H7 (cell line): ENCODE measurements around the gene SORL1-AS1.

Experiments used
- DNase-seq: peaks from one replicate; pipeline ENCODE4 v3.0.0; 2012
- H3K27me3 ChIP-seq: 2 replicates; pipeline ENCODE4 v1.6.0; 2011; ENCODE audit warnings: mild to moderate bottlenecking, low read length; ENCODE audit not compliant: control insufficient read depth, insufficient read depth
- H3K36me3 ChIP-seq: replicated peaks from 2 replicates; pipeline ENCODE4 v1.5.1; 2011; ENCODE audit warnings: low read length; ENCODE audit not compliant: control insufficient read depth, insufficient read depth
- H3K4me3 ChIP-seq: 2 replicates; pipeline ENCODE4 v1.5.1; 2011; ENCODE audit warnings: low read depth, mild to moderate bottlenecking, control low read depth, low read length, moderate library complexity; ENCODE audit not compliant: insufficient read depth

The SORL1-AS1 gene

GRCh38 chr11:121465709-121466062 lies 12.9 kb upstream of the SORL1-AS1 start:
- no peaks in the 10 kb centered on the region; the same call in 1 of the 2 replicates for H3K36me3 ChIP-seq
- no peak for DNase-seq
- no peak overlapping the region for H3K4me3 ChIP-seq
- no peaks in the 10 kb centered on the region for H3K27me3 ChIP-seq

- no peak for DNase-seq
- Histone ChIP-seq H3K4me3 (no peak overlapping the region), H3K27me3 (no peaks in the 10 kb centered on the region), H3K36me3 (no peaks in the 10 kb centered on the region)
Observed at GRCh38 chr11:121464352-121464946, 11.7 kb upstream of the SORL1-AS1 start.

GRCh38 chr11:121463689-121464335 lies 11.0 kb upstream of the SORL1-AS1 start:
- DNase-seq, result no peak
- Histone ChIP-seq H3K36me3 (no peaks in the 10 kb centered on the region), H3K4me3 (no peak overlapping the region), H3K27me3 (no peaks in the 10 kb centered on the region)

GRCh38 chr11:121461843-121462242 lies 9.1 kb upstream of the SORL1-AS1 start:
- no peak for DNase-seq
- H3K4me3 ChIP-seq, result no peak overlapping the region

GRCh38 chr11:121460941-121461514 lies 8.3 kb upstream of the SORL1-AS1 start:
- DNase-seq, result no peak
- H3K4me3 ChIP-seq, result no peak overlapping the region

More at GRCh38 chr11:121461843-121462242, 9.1 kb upstream of the SORL1-AS1 start:
- Histone ChIP-seq H3K36me3 (no peaks in the 10 kb centered on the region), H3K27me3 (no peaks in the 10 kb centered on the region)

GRCh38 chr11:121459413-121460017 lies 6.7 kb upstream of the SORL1-AS1 start:
- H3K36me3 ChIP-seq, result no peaks in the 10 kb centered on the region
- no peaks in the 10 kb centered on the region for H3K27me3 ChIP-seq
- no peak for DNase-seq
- no peak overlapping the region for H3K4me3 ChIP-seq

More at GRCh38 chr11:121460941-121461514, 8.3 kb upstream of the SORL1-AS1 start:
- no peaks in the 10 kb centered on the region for H3K27me3 ChIP-seq
- H3K36me3 ChIP-seq, result no peaks in the 10 kb centered on the region

GRCh38 chr11:121458551-121458950 lies 5.8 kb upstream of the SORL1-AS1 start:
- Histone ChIP-seq H3K27me3 (no peaks in the 10 kb centered on the region), H3K36me3 (no peaks in the 10 kb centered on the region), H3K4me3 (no peak overlapping the region)
- DNase-seq, result no peak

- H3K27me3 ChIP-seq, result no peaks in the 10 kb centered on the region; the same call in 1 of the 2 replicates
- H3K36me3 ChIP-seq, result no peaks in the 10 kb centered on the region
- no peak overlapping the region for H3K4me3 ChIP-seq
- no peak for DNase-seq
Observed at GRCh38 chr11:121456816-121457431, 4.2 kb upstream of the SORL1-AS1 start.

- peaks cover 2% of the 10 kb centered on the region for H3K27me3 ChIP-seq
- no peaks in the 10 kb centered on the region for H3K36me3 ChIP-seq
- no peak for DNase-seq
- no peak overlapping the region for H3K4me3 ChIP-seq
Observed at GRCh38 chr11:121456151-121456550, 3.4 kb upstream of the SORL1-AS1 start.

- no peak for DNase-seq
- H3K4me3 ChIP-seq, result no peak overlapping the region
- peaks cover 5% of the 10 kb centered on the region for H3K27me3 ChIP-seq
- H3K36me3 ChIP-seq, result no peaks in the 10 kb centered on the region
Observed at GRCh38 chr11:121455115-121455514, 2.3 kb upstream of the SORL1-AS1 start.

- H3K27me3 ChIP-seq, result peaks cover 5% of the 10 kb centered on the region
- H3K4me3 ChIP-seq, result no peak overlapping the region
- no peak for DNase-seq
- no peaks in the 10 kb centered on the region for H3K36me3 ChIP-seq
Observed at GRCh38 chr11:121453589-121454299, 977 bp upstream of the SORL1-AS1 start.

GRCh38 chr11:121451986-121452608 lies 670 bp downstream of the SORL1-AS1 start, which contains the start of gene SORL1:
Gene SORL1 (plus strand): TSS chr11:121452314. CDS start chr11:121452332, 18 bp downstream.
- peak within 1 kb of the TSS; percentile 89 for H3K4me3 ChIP-seq
- DNase-seq, result peak; percentile 94
- no peaks in the 10 kb centered on the region for H3K36me3 ChIP-seq
- H3K27me3 ChIP-seq, result peaks cover 5% of the 10 kb centered on the region

- Histone ChIP-seq H3K27me3 (peaks cover 5% of the 10 kb centered on the region), H3K36me3 (no peaks in the 10 kb centered on the region), H3K4me3 (peak overlapping the region; percentile 89)
- DNase-seq, result no peak
Observed at GRCh38 chr11:121451178-121451985, 1.4 kb downstream of the SORL1-AS1 start.
